Activated naive CD4-positive, alpha-beta T cell treated with anti-CD3 and anti-CD28 coated beads, Interleukin-2, amount 50 U/mL, for 24 hours (primary cell): ENCODE measurements around the gene UBE2N.
"Not testable (repeated sequence)": the region's sequence is repeated elsewhere in the genome, so short reads cannot be mapped to it uniquely, and the experiment has no call there.

Experiments
- H3K27ac Mint-ChIP-seq: one replicate; pipeline ENCODE4 v1.8.0; 2021; ENCODE audit warnings: mild to moderate bottlenecking, mixed read lengths
- H3K27me3 Mint-ChIP-seq: one replicate; pipeline ENCODE4 v1.8.0; 2021; ENCODE audit warnings: mixed read lengths
- H3K36me3 Mint-ChIP-seq: one replicate; pipeline ENCODE4 v1.8.0; 2021; ENCODE audit warnings: mixed read lengths
- H3K4me1 Mint-ChIP-seq: one replicate; pipeline ENCODE4 v1.8.0; 2021; ENCODE audit warnings: mixed read lengths
- H3K4me3 Mint-ChIP-seq: one replicate; pipeline ENCODE4 v1.8.0; 2021; ENCODE audit warnings: mild to moderate bottlenecking, mixed read lengths
- H3K9me3 Mint-ChIP-seq: one replicate; pipeline ENCODE4 v1.8.0; 2021; ENCODE audit warnings: mixed read lengths

UBE2N gene

DNA sequence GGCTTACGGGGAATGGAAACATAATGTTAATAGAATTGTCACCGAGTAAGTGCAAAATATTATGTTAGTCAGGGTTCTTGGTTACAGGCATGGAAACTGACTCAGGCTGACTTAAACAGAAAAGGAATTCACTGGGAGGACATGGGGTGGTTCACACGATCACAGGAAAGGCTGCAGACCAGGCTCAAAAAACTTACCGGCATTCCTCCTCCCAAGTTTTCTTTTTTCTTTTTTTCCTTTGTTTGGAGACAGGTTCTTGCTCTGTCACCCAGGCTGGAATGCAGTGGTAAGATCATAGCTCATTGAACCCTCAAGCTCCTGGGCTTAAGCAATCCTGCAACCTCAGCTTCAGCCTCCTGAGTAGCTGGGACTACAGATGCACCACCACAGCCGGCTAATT is 11.9 kb upstream of the UBE2N start:
- no peak overlapping the region for H3K27ac Mint-ChIP-seq
- peaks cover 10% of the 10 kb centered on the region for H3K4me1 Mint-ChIP-seq
- no peaks in the 10 kb centered on the region for H3K27me3 Mint-ChIP-seq
- H3K4me3 Mint-ChIP-seq: no peak overlapping the region
- no peaks in the 10 kb centered on the region for H3K9me3 Mint-ChIP-seq
- H3K36me3 Mint-ChIP-seq: no peaks in the 10 kb centered on the region

- Mint-ChIP-seq H3K4me1 (peaks cover 25% of the 10 kb centered on the region), H3K4me3 (no peak overlapping the region), H3K27ac (no peak overlapping the region), H3K9me3 (no peaks in the 10 kb centered on the region), H3K36me3 (no peaks in the 10 kb centered on the region), H3K27me3 (no peaks in the 10 kb centered on the region)
Observed at GRCh38 chr12:93451423-93452158, 9.8 kb upstream of the UBE2N start.

GRCh38 chr12:93449277-93449676 is 7.5 kb upstream of the UBE2N start:
- H3K27ac Mint-ChIP-seq: no peak overlapping the region
- no peak overlapping the region for H3K4me3 Mint-ChIP-seq
- H3K36me3 Mint-ChIP-seq: no peaks in the 10 kb centered on the region
- H3K27me3 Mint-ChIP-seq: no peaks in the 10 kb centered on the region
- H3K9me3 Mint-ChIP-seq: no peaks in the 10 kb centered on the region
- peaks cover 25% of the 10 kb centered on the region for H3K4me1 Mint-ChIP-seq

DNA sequence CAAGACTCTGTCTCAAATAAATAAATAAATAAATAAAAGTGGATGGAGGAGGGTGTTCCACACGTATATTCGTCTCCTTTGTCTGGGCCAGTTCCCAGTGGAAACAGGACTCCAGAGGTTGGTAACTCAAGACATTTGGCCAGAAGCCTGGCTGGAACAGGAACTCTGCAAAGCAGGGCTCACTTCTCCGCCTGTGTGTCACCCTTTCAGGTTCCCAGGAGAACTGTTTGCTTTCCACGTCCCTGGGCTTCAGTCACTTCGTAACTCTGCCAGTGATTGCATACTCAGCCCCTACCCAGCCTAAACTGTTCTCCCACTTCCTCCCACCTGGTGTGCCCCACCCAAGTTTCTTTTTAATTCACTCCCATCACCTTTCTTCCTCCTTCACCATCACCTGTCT is 7.0 kb upstream of the UBE2N start:
- no peaks in the 10 kb centered on the region for H3K27me3 Mint-ChIP-seq
- peaks cover 25% of the 10 kb centered on the region for H3K4me1 Mint-ChIP-seq
- H3K27ac Mint-ChIP-seq: peak overlapping the region; percentile 44
- no peaks in the 10 kb centered on the region for H3K9me3 Mint-ChIP-seq
- H3K36me3 Mint-ChIP-seq: no peaks in the 10 kb centered on the region
- no peak overlapping the region for H3K4me3 Mint-ChIP-seq

DNA sequence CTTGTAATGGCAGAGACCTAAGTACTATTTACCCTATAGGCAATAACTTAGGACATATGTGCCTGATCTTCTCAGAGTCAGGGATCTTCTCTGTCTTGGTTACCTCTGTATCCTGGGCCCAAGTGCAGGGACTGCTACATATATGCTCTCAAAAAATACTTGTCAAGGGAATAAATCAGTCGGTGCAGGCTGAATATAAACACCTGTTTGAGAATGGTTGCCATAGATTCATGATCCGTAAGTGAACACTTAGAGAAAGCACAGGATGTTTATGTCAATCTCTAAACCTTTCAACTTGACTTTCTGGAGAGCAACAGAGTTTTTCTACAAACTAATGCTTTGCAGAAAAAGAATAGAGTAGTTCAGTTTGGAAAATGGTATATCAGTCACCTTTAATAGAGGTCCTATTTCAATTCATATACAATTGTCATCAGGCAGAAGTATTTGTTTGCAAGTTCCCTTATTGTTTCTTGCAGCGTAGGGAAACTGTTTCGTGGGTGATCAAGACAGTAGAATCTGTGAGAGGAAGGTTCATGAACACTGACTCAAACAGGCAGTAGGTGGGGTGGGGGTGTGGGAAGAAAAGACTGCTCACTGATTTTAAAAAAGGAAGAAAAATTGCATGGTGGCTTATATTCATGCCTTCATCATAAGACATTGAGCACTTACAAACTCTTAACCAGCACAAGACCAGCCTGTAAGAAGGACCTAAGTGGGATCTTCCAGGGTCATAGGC is 6.0 kb upstream of the UBE2N start:
- no peaks in the 10 kb centered on the region for H3K27me3 Mint-ChIP-seq
- H3K4me1 Mint-ChIP-seq: peaks cover 30% of the 10 kb centered on the region
- H3K4me3 Mint-ChIP-seq: peak overlapping the region; percentile 48
- H3K27ac Mint-ChIP-seq: peak overlapping the region; percentile 85
- H3K36me3 Mint-ChIP-seq: no peaks in the 10 kb centered on the region
- H3K9me3 Mint-ChIP-seq: no peaks in the 10 kb centered on the region

- no peaks in the 10 kb centered on the region for H3K27me3 Mint-ChIP-seq
- H3K4me3 Mint-ChIP-seq: no peak overlapping the region
- H3K27ac Mint-ChIP-seq: no peak overlapping the region
- H3K9me3 Mint-ChIP-seq: no peaks in the 10 kb centered on the region
- H3K4me1 Mint-ChIP-seq: peaks cover 47% of the 10 kb centered on the region
- peaks cover 2% of the 10 kb centered on the region for H3K36me3 Mint-ChIP-seq
Observed at GRCh38 chr12:93443576-93443975, 1.8 kb upstream of the UBE2N start.

- Mint-ChIP-seq H3K9me3 (no peaks in the 10 kb centered on the region), H3K36me3 (peaks cover 2% of the 10 kb centered on the region), H3K4me3 (peak overlapping the region; percentile 95), H3K27ac (peak overlapping the region; percentile 98), H3K4me1 (peaks cover 48% of the 10 kb centered on the region), H3K27me3 (no peaks in the 10 kb centered on the region)
Observed at GRCh38 chr12:93442411-93443340, 929 bp upstream of the UBE2N start.

GRCh38 chr12:93441081-93441616 is 598 bp downstream of the UBE2N start:
- no peaks in the 10 kb centered on the region for H3K27me3 Mint-ChIP-seq
- H3K4me3 Mint-ChIP-seq: peak overlapping the region; percentile 93
- H3K9me3 Mint-ChIP-seq: no peaks in the 10 kb centered on the region
- peak overlapping the region; percentile 96 for H3K27ac Mint-ChIP-seq
- H3K36me3 Mint-ChIP-seq: peaks cover 3% of the 10 kb centered on the region
- H3K4me1 Mint-ChIP-seq: peaks cover 56% of the 10 kb centered on the region

DNA sequence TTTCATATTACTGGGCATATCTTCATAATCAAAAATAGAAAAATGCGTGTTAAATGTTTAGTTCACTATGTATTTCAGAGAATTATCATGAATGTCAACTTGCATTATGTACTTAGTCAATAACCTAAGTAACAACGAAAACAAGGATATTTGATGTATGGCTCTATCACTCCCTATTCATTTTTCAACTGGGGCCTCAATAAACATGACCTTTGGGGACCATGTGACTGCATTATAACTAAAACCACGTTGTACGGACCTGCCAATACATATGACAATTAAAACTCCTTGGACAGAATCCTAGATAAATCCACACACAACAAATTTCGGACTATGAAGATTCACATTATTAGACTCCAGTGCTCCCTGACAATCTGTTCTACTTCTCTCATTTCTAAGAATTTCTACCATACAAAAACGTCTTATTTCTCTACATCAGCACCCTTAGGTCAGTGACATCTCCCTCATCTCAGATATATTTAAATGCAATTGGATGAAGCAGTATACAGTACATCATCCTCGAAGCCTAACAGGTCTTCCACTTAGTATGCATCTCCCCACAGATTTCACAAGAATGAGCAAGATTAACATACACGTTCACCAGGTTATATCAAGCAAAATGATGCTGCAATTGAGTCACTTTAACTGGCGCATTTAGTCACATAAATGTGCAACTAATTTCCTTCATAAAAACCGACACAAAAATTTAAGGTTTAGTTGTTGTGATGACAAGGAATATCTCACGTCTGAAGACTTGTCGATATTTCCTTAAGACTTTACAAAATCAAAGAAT is 1.5 kb downstream of the UBE2N start:
- H3K27me3 Mint-ChIP-seq: no peaks in the 10 kb centered on the region
- peaks cover 65% of the 10 kb centered on the region for H3K4me1 Mint-ChIP-seq
- H3K9me3 Mint-ChIP-seq: no peaks in the 10 kb centered on the region
- H3K36me3 Mint-ChIP-seq: peaks cover 3% of the 10 kb centered on the region
- peak overlapping the region; percentile 93 for H3K4me3 Mint-ChIP-seq
- H3K27ac Mint-ChIP-seq: peak overlapping the region; percentile 96

DNA sequence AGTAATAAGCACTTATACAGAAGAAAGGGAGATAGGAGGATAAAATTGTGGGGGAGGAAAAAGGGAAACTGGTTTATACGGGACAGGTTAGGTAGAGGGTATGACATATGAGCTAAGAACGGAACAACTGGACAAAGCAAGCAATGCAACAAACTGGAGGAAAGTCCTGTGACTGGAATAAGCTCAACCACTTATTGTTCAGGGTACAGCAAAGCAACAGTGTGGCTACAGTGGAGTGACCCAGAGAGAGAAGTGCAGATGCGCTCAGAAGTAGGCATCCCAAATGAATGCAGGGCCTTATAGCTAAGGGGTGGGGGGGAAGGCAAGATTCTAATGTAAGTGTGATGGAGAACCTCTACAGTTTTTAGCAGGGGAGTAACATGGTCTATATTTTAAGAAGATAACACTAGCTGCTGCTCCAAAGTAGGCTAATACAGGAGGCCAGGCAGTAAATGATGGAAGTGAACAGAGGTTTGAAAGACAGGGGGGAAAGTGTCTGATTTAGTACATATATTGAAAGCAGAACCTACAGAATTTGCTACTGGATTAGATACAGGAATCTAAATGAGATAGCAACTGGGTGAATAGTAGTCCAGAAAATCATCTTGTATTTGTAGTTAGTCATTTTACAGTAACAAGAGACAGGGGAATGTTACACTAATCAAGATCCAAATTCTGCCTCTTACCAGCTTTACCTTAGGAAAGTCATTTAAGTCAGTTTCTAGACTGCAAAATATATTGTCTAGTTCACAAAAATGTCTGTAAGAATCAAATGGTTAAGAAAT is 3.3 kb downstream of the UBE2N start:
- Mint-ChIP-seq H3K36me3 (peaks cover 3% of the 10 kb centered on the region), H3K4me3 (peak overlapping the region; percentile 93), H3K27me3 (no peaks in the 10 kb centered on the region), H3K27ac (peak overlapping the region; percentile 76), H3K9me3 (no peaks in the 10 kb centered on the region), H3K4me1 (peaks cover 82% of the 10 kb centered on the region)

GRCh38 chr12:93434256-93434865 is 7.4 kb downstream of the UBE2N start:
- H3K4me3 Mint-ChIP-seq: peak overlapping the region; percentile 26
- H3K9me3 Mint-ChIP-seq: no peaks in the 10 kb centered on the region
- no peak overlapping the region for H3K27ac Mint-ChIP-seq
- peaks cover 4% of the 10 kb centered on the region for H3K36me3 Mint-ChIP-seq
- no peaks in the 10 kb centered on the region for H3K27me3 Mint-ChIP-seq
- H3K4me1 Mint-ChIP-seq: peaks cover 93% of the 10 kb centered on the region

DNA sequence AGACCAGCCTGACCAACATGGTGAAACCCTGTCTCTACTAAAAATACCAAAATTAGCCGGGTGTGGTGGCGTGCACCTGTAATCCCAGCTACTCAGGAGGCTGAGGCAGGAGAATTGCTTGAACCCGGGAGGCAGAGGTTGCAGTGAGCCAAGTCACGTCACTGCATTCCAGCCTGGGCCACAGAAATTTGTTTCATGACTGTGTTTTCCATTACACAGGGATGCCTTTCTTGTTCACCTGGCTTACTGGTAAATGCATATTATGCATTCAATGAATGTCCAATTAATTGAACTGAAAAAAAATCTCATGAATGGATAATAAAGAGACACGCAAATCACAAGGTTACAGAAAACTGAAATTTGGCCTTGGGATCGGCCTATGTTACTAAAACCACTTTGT is 9.7 kb downstream of the UBE2N start:
- H3K36me3 Mint-ChIP-seq, H3K27ac Mint-ChIP-seq, H3K27me3 Mint-ChIP-seq, H3K9me3 Mint-ChIP-seq: not testable (repeated sequence)
- peak overlapping the region; percentile 36 for H3K4me3 Mint-ChIP-seq
- H3K4me1 Mint-ChIP-seq: peaks cover 93% of the 10 kb centered on the region

DNA sequence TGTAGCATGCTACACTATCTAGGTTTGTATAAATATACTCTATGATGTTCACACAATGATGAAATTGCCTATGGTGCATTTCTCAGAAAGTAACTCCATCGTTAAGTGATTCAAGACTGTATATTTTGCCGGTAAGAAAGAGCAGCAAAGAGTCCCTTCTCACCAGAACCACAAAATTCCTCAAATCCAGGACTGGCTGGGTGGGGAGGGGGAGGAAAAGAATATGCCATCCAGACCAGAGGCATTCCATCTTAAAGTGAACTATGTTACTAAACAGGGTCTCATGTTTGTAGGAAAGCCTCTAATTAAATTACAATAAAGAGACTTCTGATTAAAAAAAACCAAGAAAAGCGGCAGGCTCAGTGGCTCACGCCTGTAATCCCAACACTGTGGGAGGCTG is 11.5 kb downstream of the UBE2N start:
- H3K9me3 Mint-ChIP-seq: no peaks in the 10 kb centered on the region
- peak overlapping the region; percentile 82 for H3K27ac Mint-ChIP-seq
- H3K4me3 Mint-ChIP-seq: peak overlapping the region; percentile 0
- H3K36me3 Mint-ChIP-seq: peaks cover 3% of the 10 kb centered on the region
- H3K27me3 Mint-ChIP-seq: no peaks in the 10 kb centered on the region
- H3K4me1 Mint-ChIP-seq: peaks cover 93% of the 10 kb centered on the region

DNA sequence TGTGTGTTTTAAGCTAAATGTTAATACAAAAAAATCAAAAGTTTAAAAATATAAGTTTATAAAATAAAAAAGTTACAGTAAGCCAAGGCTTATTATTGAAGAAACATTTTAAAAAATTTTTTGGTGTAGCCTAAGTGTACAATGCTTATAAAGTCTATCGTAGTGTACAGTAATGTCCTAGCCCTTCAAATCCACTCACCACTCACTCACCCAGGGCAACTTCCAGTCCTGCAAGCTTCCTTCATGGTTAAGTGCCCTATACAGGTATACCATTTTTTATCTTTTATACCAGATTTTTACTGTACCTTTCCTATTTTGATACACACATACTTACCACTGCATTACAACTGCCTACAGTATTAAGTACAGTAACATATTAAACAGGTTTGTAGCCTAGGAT is 11.9 kb downstream of the UBE2N start:
- Mint-ChIP-seq H3K27ac (peak overlapping the region; percentile 82), H3K9me3 (no peaks in the 10 kb centered on the region), H3K27me3 (no peaks in the 10 kb centered on the region), H3K36me3 (peaks cover 3% of the 10 kb centered on the region), H3K4me1 (peaks cover 93% of the 10 kb centered on the region), H3K4me3 (peak overlapping the region; percentile 0)
